Activated naive CD8-positive, alpha-beta T cell (primary cell): ENCODE results near the gene TNFRSF4.

Experiments used
- H3K27ac Mint-ChIP-seq: one replicate; pipeline ENCODE4 v1.8.0; 2021; ENCODE audit warnings: mixed read lengths
- H3K27me3 Mint-ChIP-seq: one replicate; pipeline ENCODE4 v1.8.0; 2021; ENCODE audit warnings: mixed read lengths
- H3K36me3 Mint-ChIP-seq: one replicate; pipeline ENCODE4 v1.8.0; 2021; ENCODE audit warnings: mixed read lengths
- H3K4me1 Mint-ChIP-seq: one replicate; pipeline ENCODE4 v1.8.0; 2021; ENCODE audit warnings: low read depth, mixed read lengths
- H3K4me3 Mint-ChIP-seq: one replicate; pipeline ENCODE4 v1.8.0; 2021; ENCODE audit warnings: mild to moderate bottlenecking, mixed read lengths
- H3K9me3 Mint-ChIP-seq: one replicate; pipeline ENCODE4 v1.8.0; 2021; ENCODE audit warnings: low read depth, mixed read lengths

The TNFRSF4 gene

GRCh38 chr1:1206376-1206965 lies 7.5 kb downstream of the TNFRSF4 start, which contains the start of gene TNFRSF18:
Gene TNFRSF18 (minus strand): TSS chr1:1206592. CDS start chr1:1206571, 21 bp downstream.
- H3K27ac Mint-ChIP-seq = peak within 1 kb of the TSS; percentile 28
- H3K9me3 Mint-ChIP-seq = no peaks in the 10 kb centered on the region
- peaks cover 14% of the 10 kb centered on the region for H3K4me1 Mint-ChIP-seq
- peak within 1 kb of the TSS; percentile 73 for H3K4me3 Mint-ChIP-seq
- no peaks in the 10 kb centered on the region for H3K27me3 Mint-ChIP-seq
- H3K36me3 Mint-ChIP-seq = no peaks in the 10 kb centered on the region

DNA sequence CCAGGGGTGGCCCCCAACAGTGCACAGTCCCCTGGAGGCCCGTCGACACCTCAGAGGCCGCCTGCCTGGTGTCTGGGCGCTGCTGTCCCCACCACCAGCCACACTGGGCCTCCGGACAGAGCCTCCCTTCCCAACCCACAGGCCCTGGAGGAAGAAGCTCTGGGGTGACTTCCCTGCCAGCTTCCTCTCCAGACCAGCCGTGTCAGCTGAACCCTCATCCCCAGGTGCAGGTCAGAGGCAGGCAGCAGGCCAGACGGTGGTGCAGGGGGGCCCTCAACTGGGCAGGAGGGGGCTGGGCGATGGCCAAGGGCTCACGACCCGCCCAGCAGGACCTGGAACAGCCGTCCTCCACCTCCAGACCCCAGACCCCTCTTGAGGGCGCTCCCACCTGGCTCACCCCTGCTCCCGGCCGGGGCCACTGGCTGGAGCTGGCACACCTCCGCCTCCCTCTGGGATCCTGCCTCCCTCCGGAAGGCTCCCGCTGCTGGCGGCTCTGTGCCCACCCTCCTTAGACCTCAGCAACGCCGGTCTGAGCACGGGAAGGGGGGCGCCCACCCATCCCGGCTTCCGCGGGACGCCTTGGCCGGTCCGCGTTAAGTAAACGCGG lies 8.1 kb downstream of the TNFRSF4 start:
- no peaks in the 10 kb centered on the region for H3K36me3 Mint-ChIP-seq
- H3K4me3 Mint-ChIP-seq = peak overlapping the region; percentile 70
- no peak overlapping the region for H3K27ac Mint-ChIP-seq

GRCh38 chr1:1204998-1205768 lies 8.8 kb downstream of the TNFRSF4 start:
- Mint-ChIP-seq H3K36me3 (no peaks in the 10 kb centered on the region), H3K4me1 (peaks cover 18% of the 10 kb centered on the region), H3K27me3 (no peaks in the 10 kb centered on the region), H3K27ac (no peak overlapping the region), H3K9me3 (no peaks in the 10 kb centered on the region), H3K4me3 (peak overlapping the region; percentile 70)

More for the DNA sequence above, 8.1 kb downstream of the TNFRSF4 start:
- Mint-ChIP-seq H3K27me3 (no peaks in the 10 kb centered on the region), H3K4me1 (peaks cover 14% of the 10 kb centered on the region), H3K9me3 (no peaks in the 10 kb centered on the region)

GRCh38 chr1:1204425-1204920 lies 9.5 kb downstream of the TNFRSF4 start:
- Mint-ChIP-seq H3K4me1 (peaks cover 15% of the 10 kb centered on the region), H3K9me3 (no peaks in the 10 kb centered on the region), H3K27me3 (no peaks in the 10 kb centered on the region), H3K36me3 (no peaks in the 10 kb centered on the region), H3K4me3 (peak overlapping the region; percentile 27), H3K27ac (no peak overlapping the region)

- Mint-ChIP-seq H3K36me3 (no peaks in the 10 kb centered on the region), H3K4me1 (peaks cover 13% of the 10 kb centered on the region), H3K4me3 (no peak overlapping the region), H3K27me3 (no peaks in the 10 kb centered on the region), H3K27ac (no peak overlapping the region), H3K9me3 (no peaks in the 10 kb centered on the region)
Measured at GRCh38 chr1:1203561-1204424, 10.2 kb downstream of the TNFRSF4 start.

DNA sequence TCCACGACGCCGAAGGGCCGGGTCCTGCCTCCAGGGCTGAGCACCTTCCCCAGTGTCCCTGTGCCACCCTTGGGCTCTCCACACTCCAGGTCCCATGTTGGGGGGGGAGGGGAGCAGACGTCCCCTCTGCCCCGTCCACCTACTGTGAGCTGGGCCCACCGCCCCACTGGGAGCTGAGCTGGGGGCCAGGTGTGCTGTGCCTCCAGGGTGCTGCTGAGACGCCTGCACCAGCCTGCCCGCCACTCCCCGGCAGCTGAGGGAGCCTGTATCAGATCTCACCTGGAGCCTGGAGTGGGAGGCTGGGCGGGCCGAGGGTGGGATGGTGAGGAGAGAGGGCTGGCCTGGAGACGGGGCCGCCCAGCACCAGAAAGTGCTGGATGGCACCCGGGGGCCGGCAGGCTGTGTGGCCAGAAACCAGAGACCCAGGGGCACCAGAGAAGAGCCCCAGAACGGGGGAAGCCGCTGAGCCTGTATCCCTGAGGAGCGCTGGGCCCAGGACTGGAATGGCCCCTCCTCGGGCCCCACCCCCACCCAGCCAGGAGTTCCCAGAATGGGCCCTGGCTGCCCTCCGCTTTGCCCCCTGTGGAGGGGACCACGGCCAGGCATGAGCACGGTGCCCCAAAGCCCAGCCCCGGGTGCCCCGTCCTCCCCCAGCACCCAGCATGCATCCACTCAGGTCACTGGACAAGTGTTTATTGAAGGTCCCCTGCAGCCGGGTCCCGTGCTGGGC lies 11.0 kb downstream of the TNFRSF4 start:
- Mint-ChIP-seq H3K9me3 (no peaks in the 10 kb centered on the region), H3K36me3 (no peaks in the 10 kb centered on the region), H3K27ac (no peak overlapping the region), H3K4me3 (no peak overlapping the region), H3K27me3 (no peaks in the 10 kb centered on the region), H3K4me1 (peaks cover 8% of the 10 kb centered on the region)

DNA sequence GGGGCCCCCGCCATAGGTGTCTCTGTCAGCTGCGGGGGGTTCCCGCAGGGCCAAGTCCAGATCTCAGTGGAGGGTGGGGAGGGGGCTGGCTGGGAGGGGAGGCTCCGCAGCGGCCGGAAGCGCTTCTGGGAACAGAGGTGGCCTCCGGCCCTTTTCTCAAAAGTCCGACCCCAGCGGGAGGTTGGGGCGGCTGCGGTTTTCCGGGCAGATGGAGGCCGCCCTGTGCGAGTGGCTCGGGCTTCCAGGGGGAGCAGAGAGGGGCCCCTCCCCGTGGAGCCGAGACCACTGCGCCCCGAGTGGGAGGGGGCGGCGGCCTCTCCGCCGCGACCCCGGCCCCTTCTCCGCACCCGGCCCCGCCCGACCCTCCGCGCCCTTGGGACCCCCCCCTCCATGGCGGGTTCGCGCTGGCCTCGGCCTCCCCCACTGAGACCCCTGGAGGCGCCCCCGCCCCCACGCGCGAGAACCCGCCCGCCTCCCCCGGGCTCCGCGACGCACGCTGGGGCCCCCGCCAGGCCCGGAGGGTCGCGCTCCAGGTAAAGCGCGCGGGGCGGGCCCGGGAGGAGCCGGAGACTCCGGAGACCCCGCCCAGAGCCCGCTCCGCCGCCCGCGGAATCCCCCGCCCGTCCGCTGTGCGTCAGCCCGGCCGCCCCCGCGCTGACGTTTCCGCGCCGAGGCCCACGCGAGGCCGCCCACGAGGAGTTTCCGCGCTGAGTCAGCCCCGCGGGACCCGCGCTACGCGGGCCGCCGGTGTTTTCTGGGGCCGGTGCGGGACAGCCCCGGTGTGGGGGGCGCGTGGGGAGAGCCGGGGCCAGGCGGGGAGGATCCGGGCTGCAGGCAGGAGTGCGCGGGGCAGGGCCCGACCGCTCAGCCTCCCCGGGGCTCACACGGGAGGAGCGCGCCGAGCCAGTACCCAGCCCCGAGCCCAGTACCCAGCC lies 12.8 kb downstream of the TNFRSF4 start:
- Mint-ChIP-seq H3K4me1 (peaks cover 4% of the 10 kb centered on the region), H3K27ac (peak overlapping the region; percentile 58), H3K9me3 (no peaks in the 10 kb centered on the region), H3K4me3 (peak overlapping the region; percentile 73), H3K27me3 (no peaks in the 10 kb centered on the region), H3K36me3 (peaks cover 2% of the 10 kb centered on the region)

DNA sequence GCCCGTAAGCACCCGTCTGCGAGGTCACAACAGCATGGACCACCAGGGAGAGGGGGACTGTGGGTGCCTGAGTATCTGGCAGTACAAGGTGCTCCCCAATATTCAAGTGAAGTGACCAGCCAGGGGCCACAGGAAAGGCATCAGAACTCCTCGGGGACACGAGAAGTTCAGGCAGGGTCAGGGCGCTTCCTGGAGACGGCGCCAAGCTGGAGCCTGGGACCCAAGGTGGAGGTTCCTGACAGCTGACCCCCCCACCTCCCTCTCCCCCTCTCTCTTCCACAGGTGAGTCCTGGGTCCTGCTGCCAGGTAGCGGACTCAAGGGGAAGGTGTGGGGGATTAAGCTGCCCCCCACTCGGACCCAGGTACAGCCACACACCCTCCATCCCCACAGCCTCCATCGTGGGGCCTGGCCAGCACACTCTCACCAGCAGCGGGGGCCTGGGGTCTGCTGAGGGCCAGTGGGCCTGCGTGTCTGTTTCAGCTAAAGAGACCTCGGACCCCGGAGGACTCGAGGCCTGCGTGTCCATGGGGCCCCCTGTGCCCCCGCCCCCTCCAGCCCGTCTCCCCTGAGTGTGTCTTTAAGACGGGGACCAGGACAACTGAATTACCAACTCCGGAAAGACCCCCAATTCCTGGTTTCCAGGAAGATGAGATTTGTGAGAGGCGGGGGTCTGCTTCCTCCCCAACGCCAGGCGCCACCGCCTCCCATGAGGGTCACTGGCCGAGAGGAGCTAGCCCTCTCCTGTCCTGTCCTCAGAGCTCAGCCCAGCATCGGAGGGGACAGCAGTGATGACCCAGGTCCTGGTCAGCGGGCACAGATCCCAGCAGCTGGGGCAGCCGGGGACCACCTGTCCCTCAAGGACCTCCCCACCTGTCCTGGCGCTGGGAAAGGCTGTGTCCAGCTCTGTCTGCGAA lies 13.7 kb downstream of the TNFRSF4 start:
- H3K27me3 Mint-ChIP-seq = no peaks in the 10 kb centered on the region
- peaks cover 3% of the 10 kb centered on the region for H3K36me3 Mint-ChIP-seq
- H3K27ac Mint-ChIP-seq = peak overlapping the region; percentile 58
- H3K4me1 Mint-ChIP-seq = peaks cover 4% of the 10 kb centered on the region
- H3K4me3 Mint-ChIP-seq = peak overlapping the region; percentile 73
- peaks cover under 1% of the 10 kb centered on the region for H3K9me3 Mint-ChIP-seq

- H3K4me1 Mint-ChIP-seq = peaks cover 4% of the 10 kb centered on the region
- H3K9me3 Mint-ChIP-seq = peaks cover 9% of the 10 kb centered on the region
- H3K27ac Mint-ChIP-seq = peak overlapping the region; percentile 46
- peaks cover 5% of the 10 kb centered on the region for H3K36me3 Mint-ChIP-seq
- peak overlapping the region; percentile 64 for H3K4me3 Mint-ChIP-seq
- no peaks in the 10 kb centered on the region for H3K27me3 Mint-ChIP-seq
Measured at GRCh38 chr1:1199141-1199960, 14.6 kb downstream of the TNFRSF4 start.

DNA sequence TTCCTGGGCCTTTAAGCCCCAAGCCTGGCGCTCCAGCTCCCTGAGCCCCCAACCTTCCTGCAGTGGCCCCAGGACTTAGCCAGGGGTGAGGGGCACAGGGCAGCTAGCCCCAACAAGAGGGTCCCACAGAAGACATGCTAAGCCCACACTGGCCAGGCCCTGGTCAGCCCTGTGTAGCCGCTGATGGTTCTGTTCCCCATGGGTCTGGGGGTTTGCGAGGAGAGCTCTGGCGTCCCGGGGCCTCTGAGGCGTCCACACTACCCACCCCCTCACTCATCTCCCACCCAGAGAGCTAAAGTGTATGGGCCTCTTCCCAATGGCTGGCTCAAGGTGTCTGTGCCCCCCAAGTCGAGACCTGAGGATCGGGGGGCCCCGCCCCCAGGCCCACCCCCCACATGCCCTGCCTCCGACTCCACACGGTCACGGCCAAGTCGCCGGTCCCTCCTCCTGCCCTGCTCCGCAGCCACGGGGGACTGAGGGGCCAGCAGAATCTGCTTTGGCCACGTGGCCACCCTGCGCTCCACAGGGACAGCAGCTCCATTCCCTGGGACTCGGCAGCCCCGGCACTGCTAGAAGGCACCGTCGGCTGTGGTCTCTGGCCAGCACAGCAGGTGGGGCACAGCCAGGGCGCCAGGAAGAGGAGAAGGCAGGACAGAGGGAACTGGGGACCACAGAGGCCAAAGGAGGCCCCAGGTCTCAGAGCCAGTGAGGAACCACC lies 15.4 kb downstream of the TNFRSF4 start:
- Mint-ChIP-seq H3K4me1 (peaks cover 4% of the 10 kb centered on the region), H3K9me3 (peaks cover 9% of the 10 kb centered on the region), H3K36me3 (peaks cover 5% of the 10 kb centered on the region), H3K27ac (no peak overlapping the region), H3K4me3 (no peak overlapping the region), H3K27me3 (no peaks in the 10 kb centered on the region)

DNA sequence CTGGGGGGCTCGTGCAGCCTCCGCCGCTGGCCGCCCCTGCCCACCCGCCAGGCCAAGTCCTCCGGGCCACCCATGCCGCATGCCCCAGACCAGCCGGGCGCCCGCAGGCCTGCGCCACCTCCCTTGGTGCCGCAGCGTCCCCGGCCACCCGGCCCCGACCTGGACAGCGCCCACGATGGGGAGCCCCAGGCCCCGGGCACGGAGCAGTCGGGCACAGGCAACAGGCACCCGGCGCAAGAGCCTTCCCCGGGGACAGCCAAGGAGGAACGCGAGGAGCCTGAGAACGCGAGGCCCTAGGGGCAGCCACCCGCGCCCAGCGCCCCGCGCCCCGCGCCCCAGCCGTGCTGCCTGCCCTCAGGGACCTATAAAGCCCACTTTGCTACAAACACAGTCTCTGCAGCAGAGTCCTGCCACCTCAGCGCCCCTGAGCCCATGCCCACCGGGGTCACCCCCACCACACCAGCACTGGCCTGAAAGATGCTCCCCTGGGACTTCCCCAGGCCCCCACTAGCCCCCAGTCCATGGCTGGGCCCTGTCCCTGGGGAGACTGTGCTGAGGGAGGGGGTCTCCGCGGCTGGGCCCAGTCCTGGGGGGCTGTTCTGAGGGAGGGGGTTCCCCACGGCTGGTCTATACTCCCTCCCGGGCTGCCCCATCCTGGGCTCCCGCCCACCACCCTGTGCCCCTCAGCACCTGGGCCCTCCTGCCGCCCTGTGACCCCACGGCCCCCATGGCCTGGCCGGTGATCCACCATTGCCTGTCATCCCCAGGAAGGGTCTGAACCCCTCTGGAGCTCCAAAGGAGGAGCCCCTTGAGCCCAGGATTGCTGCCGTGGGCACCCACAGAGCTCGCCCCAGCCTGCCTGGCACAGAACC lies 16.2 kb downstream of the TNFRSF4 start:
- peaks cover 9% of the 10 kb centered on the region for H3K9me3 Mint-ChIP-seq
- no peaks in the 10 kb centered on the region for H3K27me3 Mint-ChIP-seq
- H3K36me3 Mint-ChIP-seq = peaks cover 5% of the 10 kb centered on the region
- H3K27ac Mint-ChIP-seq = no peak overlapping the region
- H3K4me3 Mint-ChIP-seq = no peak overlapping the region
- peaks cover 4% of the 10 kb centered on the region for H3K4me1 Mint-ChIP-seq
